ENCODE results near the gene CAMTA1. TPM values are rescaled to one million over a fixed set of nuclear protein-coding genes. Genes with fewer than 3 reads are reported as not detected.

The CAMTA1 gene
- polyA plus RNA-seq, 3 donors, result 82.3 to 84.7 (median 83.6) TPM

DNA sequence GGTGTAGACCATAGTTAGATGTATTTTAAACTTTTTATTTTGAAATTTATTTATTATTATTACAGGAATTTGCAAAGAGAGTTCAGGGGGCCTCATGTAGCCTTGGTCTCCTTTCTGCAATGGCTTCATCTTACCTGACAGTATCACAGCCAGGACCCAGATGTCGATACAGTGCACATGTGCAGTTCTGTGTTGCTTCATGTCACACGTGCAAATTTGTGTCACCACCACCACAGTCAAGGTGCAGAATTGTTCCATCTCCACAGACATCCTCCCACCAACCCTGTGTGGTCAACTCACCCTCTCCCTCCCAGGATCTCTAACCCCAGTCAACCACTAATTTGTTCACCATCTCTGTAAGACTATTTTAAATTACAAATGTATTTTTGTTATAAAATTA lies 184.5 kb downstream of the CAMTA1 start:
- DNase-seq (ENCODE audit: low read depth in 3 of 3, low spot score in 2 of 3), result no peak

GRCh38 chr1:6970221-6970620 lies 185.0 kb downstream of the CAMTA1 start:
- DNase-seq (ENCODE audit: low read depth in 3 of 3, low spot score in 2 of 3), result no peak

GRCh38 chr1:6971048-6971447 lies 185.8 kb downstream of the CAMTA1 start:
- DNase-seq (ENCODE audit: low read depth in 3 of 3, low spot score in 2 of 3), result no peak

- DNase-seq (ENCODE audit: low read depth in 3 of 3, low spot score in 2 of 3), result no peak
Observed at GRCh38 chr1:6971699-6972098, 186.4 kb downstream of the CAMTA1 start.

- DNase-seq (ENCODE audit: low read depth in 3 of 3, low spot score in 2 of 3), result no peak
Observed at GRCh38 chr1:6972399-6972798, 187.1 kb downstream of the CAMTA1 start.

GRCh38 chr1:6975331-6976043 lies 190.2 kb downstream of the CAMTA1 start:
- no peak for DNase-seq (ENCODE audit: low read depth in 3 of 3, low spot score in 2 of 3)

- DNase-seq (ENCODE audit: low read depth in 3 of 3, low spot score in 2 of 3), result no peak
Observed at GRCh38 chr1:6976044-6976375, 190.8 kb downstream of the CAMTA1 start.

- no peak for DNase-seq (ENCODE audit: low read depth in 3 of 3, low spot score in 2 of 3)
Observed at GRCh38 chr1:6979003-6979613, 193.9 kb downstream of the CAMTA1 start.

GRCh38 chr1:6981595-6981994 lies 196.3 kb downstream of the CAMTA1 start:
- no peak for DNase-seq (ENCODE audit: low read depth in 3 of 3, low spot score in 2 of 3)

DNA sequence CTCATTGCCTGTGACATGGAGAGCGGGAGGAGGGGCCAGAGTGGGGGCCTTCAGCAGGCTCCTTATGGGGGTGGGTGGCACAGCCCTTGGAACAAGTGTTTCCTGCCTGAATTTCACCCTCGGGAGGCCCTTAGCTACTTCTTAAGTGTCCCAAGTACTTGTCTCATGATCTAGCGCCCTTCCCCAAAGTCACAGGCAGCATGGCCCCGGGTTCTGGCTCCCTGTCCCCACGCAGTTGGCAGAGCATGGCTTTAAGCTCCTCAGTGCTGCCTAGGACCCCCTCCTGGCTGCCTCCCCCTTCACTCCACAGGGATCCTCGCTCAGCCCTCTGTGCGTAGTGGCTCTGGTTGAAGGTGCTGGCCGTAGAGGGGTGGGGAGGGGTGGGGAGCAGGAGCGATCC lies 197.2 kb downstream of the CAMTA1 start:
- DNase-seq (ENCODE audit: low read depth in 3 of 3, low spot score in 2 of 3), result no peak

GRCh38 chr1:6982860-6983259 lies 197.6 kb downstream of the CAMTA1 start:
- DNase-seq (ENCODE audit: low read depth in 3 of 3, low spot score in 2 of 3), result no peak

DNA sequence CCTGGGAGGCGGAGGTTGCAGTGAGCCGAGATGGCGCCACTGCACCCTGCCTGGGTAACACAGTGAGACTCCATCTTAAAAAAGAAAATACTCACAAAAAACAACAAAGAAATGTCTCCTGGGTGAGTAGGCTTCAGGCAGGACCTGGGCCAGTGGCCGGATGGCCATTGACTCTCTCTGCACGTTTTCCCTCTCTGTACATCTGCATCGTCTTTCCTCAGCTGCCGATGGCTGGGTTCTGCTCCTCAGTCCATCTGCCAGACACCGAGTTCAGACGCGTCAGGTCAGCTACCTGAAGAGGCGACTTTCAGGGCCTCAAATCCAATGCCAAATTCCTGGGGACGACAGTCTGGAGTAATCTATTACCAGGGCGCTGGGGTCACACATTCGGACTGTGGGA lies 199.3 kb downstream of the CAMTA1 start:
- no peak for DNase-seq (ENCODE audit: low read depth in 3 of 3, low spot score in 2 of 3)

DNA sequence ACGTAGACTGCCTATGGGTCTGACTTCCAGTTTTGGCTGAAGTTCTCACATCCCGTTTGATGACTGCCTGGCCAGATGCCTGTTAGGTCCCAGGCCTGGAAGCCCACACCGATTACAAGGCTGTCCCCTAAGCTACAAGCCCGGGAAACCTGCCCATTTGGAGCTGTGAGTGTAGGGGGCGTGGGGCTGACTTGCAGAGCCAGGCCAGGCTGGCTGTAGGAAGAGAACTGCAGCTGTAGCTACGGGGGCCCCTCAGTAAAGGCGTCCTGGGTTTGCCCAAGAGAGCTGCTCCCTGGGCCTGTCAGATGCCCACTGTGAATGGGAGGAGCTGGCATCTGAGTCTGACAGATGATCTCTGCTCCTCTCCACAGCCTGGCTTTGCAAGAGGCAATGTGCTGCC lies 199.7 kb downstream of the CAMTA1 start:
- no peak for DNase-seq (ENCODE audit: low read depth in 3 of 3, low spot score in 2 of 3)

DNA sequence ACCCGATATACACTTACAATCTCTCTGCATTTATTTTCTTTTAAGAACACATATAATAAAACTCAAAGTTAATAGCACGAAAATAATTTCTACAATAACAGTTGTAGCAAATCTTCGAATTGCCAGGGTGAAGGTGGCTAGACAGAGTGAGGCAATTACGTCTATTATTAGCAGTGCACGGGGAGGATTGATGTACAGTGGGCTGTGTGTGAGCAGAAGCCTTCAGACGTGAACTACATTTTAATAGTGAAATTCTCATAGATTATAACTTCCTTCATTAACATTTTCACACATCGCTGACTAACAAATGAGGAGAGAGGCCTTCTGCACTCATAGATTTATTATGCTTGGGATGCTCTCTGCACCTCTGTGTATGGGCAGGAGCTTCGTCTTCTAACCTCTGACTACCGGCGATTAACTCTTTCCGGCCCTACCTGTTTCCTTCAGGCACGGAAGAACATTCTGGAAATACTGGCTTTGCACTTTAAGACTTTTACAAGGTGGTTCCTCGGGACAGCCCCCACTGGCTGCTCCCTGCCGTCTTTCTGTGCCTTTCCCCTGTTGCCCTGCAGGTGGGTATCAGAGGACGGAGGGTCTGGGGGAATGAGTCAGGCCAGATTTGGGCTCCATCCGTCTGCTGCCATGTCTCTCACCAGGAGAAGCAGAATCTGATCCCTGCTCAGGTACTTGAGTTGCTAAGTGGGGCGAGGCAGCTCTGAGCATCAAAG lies 200.5 kb downstream of the CAMTA1 start:
- DNase-seq (ENCODE audit: low read depth in 3 of 3, low spot score in 2 of 3), result no peak

DNA sequence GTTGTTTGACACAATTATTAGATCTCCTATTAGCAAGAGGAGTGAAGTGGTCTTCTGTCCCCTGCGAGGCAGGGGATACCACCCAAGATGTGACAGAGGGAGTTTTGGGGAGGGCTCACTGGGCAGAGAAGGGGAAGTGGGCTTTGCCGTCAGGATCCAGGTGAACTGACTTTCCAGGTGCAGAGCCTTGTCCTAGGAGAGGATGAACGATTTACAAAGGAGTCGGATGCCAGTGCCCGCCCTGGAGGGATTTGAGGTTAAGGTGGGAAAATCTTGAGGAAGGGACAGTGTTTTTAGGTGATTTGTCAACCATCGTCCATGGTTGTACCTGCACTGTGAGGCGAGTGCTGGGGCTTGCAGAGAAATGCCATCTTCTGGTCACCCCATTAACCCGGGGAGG lies 201.0 kb downstream of the CAMTA1 start:
- DNase-seq (ENCODE audit: low read depth in 3 of 3, low spot score in 2 of 3), result no peak

DNA sequence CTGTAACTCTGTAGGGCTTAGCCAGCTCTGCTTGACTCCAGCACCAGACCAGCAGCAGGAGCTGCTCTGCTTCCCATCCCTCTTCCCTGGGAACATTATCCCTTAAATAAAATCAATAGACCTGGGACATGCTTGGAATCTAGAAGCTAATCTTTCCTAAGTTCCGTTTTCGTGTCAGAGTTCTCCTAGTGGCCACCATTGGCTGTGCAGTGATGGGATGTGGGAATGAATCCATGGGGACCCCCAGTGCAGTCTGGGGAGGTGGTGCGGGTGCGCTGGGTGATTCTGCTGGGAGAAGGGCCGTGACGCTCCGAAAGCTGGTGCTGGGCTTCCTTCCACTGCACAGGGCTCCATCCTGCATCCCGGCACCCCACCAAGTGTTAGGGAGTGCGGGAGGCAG lies 202.7 kb downstream of the CAMTA1 start:
- DNase-seq (ENCODE audit: low read depth in 3 of 3, low spot score in 2 of 3), result no peak

- no peak for DNase-seq (ENCODE audit: low read depth in 3 of 3, low spot score in 2 of 3)
Observed at GRCh38 chr1:6988796-6989195, 203.5 kb downstream of the CAMTA1 start.

DNA sequence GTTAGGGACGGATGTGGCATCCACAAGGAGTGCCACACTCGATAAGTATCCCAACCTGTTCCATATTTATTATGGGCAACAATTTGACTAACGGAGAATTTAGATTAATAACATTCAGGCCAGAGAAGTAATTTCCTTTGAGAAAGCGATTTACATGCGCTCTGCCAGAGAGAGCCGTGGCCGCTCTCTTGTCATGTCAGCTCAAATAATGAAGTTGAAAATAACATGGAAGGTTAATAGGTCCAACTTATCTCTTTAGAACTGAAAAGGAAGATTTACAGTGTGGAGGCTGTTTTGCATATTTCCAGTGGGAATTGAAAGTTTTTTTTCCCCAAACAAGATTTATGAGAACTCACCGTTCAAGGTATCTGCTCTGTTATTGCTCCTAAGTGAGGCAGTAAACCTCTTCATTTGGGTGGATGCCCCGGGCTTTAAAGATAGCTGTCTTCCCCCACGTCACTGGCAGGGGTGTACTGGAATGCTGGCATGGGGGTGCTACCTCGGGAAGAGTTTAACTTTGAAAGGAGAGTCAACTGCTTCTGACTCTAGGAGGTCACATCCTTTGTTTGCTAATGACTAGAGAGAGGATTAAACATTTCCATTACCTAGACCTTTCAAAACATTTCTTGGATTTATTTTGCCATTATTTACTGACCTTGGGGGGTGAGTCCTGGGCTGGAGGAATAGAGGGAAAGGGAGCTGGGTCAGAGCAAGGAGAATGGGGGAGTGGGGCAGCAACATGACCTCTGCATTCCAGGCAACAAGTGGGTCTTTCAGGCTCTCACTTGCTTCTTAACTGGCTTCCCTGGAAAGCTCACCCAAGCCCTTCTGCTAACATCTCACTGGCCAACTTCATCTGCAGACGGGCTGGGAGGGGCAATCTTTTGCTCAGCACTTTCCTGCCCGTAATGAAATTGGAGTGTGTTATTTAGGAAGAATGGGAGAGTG lies 204.2 kb downstream of the CAMTA1 start:
- no peak for DNase-seq (ENCODE audit: low read depth in 3 of 3, low spot score in 2 of 3)

GRCh38 chr1:6991266-6991665 lies 206.0 kb downstream of the CAMTA1 start:
- DNase-seq (ENCODE audit: low read depth in 3 of 3, low spot score in 2 of 3), result no peak

GRCh38 chr1:6995789-6996188 lies 210.5 kb downstream of the CAMTA1 start:
- no peak for DNase-seq (ENCODE audit: low read depth in 3 of 3, low spot score in 2 of 3)

DNA sequence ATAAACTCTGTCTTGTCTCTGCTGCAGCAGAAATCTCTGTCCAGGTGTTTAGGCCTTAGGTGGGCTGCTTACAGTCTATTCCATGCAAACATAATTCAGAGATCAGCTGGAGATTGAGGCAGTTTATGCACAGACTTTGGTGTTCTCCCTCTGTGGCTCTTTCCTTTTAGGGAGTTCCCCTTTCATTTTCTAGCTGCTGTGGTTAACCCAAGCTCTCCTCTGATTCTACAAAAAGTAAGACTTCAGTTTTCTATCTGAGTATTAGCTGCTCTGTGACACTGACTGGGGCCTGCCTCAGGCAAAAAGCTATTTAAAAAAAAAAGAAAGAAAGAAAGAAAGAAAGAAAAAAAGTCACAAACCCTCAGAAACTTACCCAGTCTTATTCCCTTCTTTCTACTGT lies 211.1 kb downstream of the CAMTA1 start:
- DNase-seq (ENCODE audit: low read depth in 3 of 3, low spot score in 2 of 3), result no peak
